Measurements from ENCODE around the gene SPOCK1. TPM values are rescaled to one million over a fixed set of nuclear protein-coding genes. Genes with fewer than 3 reads are reported as not detected.

The SPOCK1 gene
- total RNA-seq, 2 experiments from 2014 or later, result not detected

- no peaks in the 10 kb centered on the region for H3K4me1 Mint-ChIP-seq (ENCODE audit: low read depth)
- H3K27ac Mint-ChIP-seq, result no peak overlapping the region
- H3K9me3 Mint-ChIP-seq (ENCODE audit: insufficient read depth), result no peaks in the 10 kb centered on the region
- H3K27me3 Mint-ChIP-seq (ENCODE audit: low read depth), result no peaks in the 10 kb centered on the region
- ChIA-PET POLR2A (no interaction called here), CTCF (no interaction called here)
- no peak overlapping the region for H3K4me3 Mint-ChIP-seq
- no peaks in the 10 kb centered on the region for H3K36me3 Mint-ChIP-seq (ENCODE audit: low read depth)
- DNase-seq, result no peak
- ATAC-seq, result no peak
Measured at GRCh38 chr5:137179203-137179602, 319.9 kb downstream of the SPOCK1 start.

GRCh38 chr5:137176609-137177008, 322.5 kb downstream of the SPOCK1 start:
- ChIA-PET CTCF (no interaction called here), POLR2A (no interaction called here)
- Mint-ChIP-seq H3K27me3 (ENCODE audit: low read depth) (no peaks in the 10 kb centered on the region), H3K4me3 (no peak overlapping the region), H3K27ac (no peak overlapping the region), H3K4me1 (ENCODE audit: low read depth) (no peaks in the 10 kb centered on the region), H3K9me3 (ENCODE audit: insufficient read depth) (no peaks in the 10 kb centered on the region), H3K36me3 (ENCODE audit: low read depth) (no peaks in the 10 kb centered on the region)
- ATAC-seq, result no peak
- DNase-seq, result no peak

- DNase-seq, result no peak
- H3K27me3 Mint-ChIP-seq (ENCODE audit: low read depth), result no peaks in the 10 kb centered on the region
- H3K4me3 Mint-ChIP-seq, result no peak overlapping the region
- no peaks in the 10 kb centered on the region for H3K36me3 Mint-ChIP-seq (ENCODE audit: low read depth)
- no peak for ATAC-seq
- H3K27ac Mint-ChIP-seq, result no peak overlapping the region
- H3K4me1 Mint-ChIP-seq (ENCODE audit: low read depth), result no peaks in the 10 kb centered on the region
- CTCF ChIA-PET, result no interaction called here
- POLR2A ChIA-PET, result no interaction called here
- no peaks in the 10 kb centered on the region for H3K9me3 Mint-ChIP-seq (ENCODE audit: insufficient read depth)
Measured at GRCh38 chr5:137176126-137176525, 323.0 kb downstream of the SPOCK1 start.

GRCh38 chr5:137174196-137174595, 324.9 kb downstream of the SPOCK1 start:
- no peaks in the 10 kb centered on the region for H3K9me3 Mint-ChIP-seq (ENCODE audit: insufficient read depth)
- ATAC-seq (no peak), DNase-seq (no peak)
- no peaks in the 10 kb centered on the region for H3K4me1 Mint-ChIP-seq (ENCODE audit: low read depth)
- CTCF ChIA-PET, result no interaction called here
- POLR2A ChIA-PET, result no interaction called here
- H3K27ac Mint-ChIP-seq, result no peak overlapping the region
- H3K4me3 Mint-ChIP-seq, result no peak overlapping the region
- no peaks in the 10 kb centered on the region for H3K36me3 Mint-ChIP-seq (ENCODE audit: low read depth)
- H3K27me3 Mint-ChIP-seq (ENCODE audit: low read depth), result no peaks in the 10 kb centered on the region

GRCh38 chr5:137172258-137172657, 326.9 kb downstream of the SPOCK1 start:
- no peaks in the 10 kb centered on the region for H3K27me3 Mint-ChIP-seq (ENCODE audit: low read depth)
- no peak overlapping the region for H3K27ac Mint-ChIP-seq
- no peak for DNase-seq
- H3K36me3 Mint-ChIP-seq (ENCODE audit: low read depth), result no peaks in the 10 kb centered on the region
- H3K4me3 Mint-ChIP-seq, result no peak overlapping the region
- no peak for ATAC-seq
- POLR2A ChIA-PET, result no interaction called here
- CTCF ChIA-PET, result no interaction called here
- H3K9me3 Mint-ChIP-seq (ENCODE audit: insufficient read depth), result no peaks in the 10 kb centered on the region
- H3K4me1 Mint-ChIP-seq (ENCODE audit: low read depth), result no peaks in the 10 kb centered on the region

- H3K27ac Mint-ChIP-seq, result no peak overlapping the region
- DNase-seq (no peak), ATAC-seq (no peak)
- peaks cover 2% of the 10 kb centered on the region for H3K27me3 Mint-ChIP-seq (ENCODE audit: low read depth)
- H3K4me3 Mint-ChIP-seq, result no peak overlapping the region
- H3K9me3 Mint-ChIP-seq (ENCODE audit: insufficient read depth), result no peaks in the 10 kb centered on the region
- POLR2A ChIA-PET, result no interaction called here
- H3K36me3 Mint-ChIP-seq (ENCODE audit: low read depth), result no peaks in the 10 kb centered on the region
- CTCF ChIA-PET, result no interaction called here
- H3K4me1 Mint-ChIP-seq (ENCODE audit: low read depth), result no peaks in the 10 kb centered on the region
Measured at GRCh38 chr5:137167187-137167586, 331.9 kb downstream of the SPOCK1 start.

GRCh38 chr5:137164961-137165360, 334.2 kb downstream of the SPOCK1 start:
- peaks cover 2% of the 10 kb centered on the region for H3K27me3 Mint-ChIP-seq (ENCODE audit: low read depth)
- no peak overlapping the region for H3K4me3 Mint-ChIP-seq
- CTCF ChIA-PET, result no interaction called here
- no peaks in the 10 kb centered on the region for H3K4me1 Mint-ChIP-seq (ENCODE audit: low read depth)
- ATAC-seq (no peak), DNase-seq (no peak)
- no peak overlapping the region for H3K27ac Mint-ChIP-seq
- POLR2A ChIA-PET, result no interaction called here
- H3K9me3 Mint-ChIP-seq (ENCODE audit: insufficient read depth), result no peaks in the 10 kb centered on the region
- H3K36me3 Mint-ChIP-seq (ENCODE audit: low read depth), result no peaks in the 10 kb centered on the region

- ChIA-PET CTCF (no interaction called here), POLR2A (no interaction called here)
- Mint-ChIP-seq H3K9me3 (ENCODE audit: insufficient read depth) (no peaks in the 10 kb centered on the region), H3K27me3 (ENCODE audit: low read depth) (peaks cover 2% of the 10 kb centered on the region), H3K36me3 (ENCODE audit: low read depth) (no peaks in the 10 kb centered on the region), H3K4me3 (no peak overlapping the region), H3K4me1 (ENCODE audit: low read depth) (no peaks in the 10 kb centered on the region), H3K27ac (no peak overlapping the region)
- ATAC-seq, result no peak
- DNase-seq, result no peak
Measured at GRCh38 chr5:137164536-137164935, 334.6 kb downstream of the SPOCK1 start.

GRCh38 chr5:137158691-137159090, 340.4 kb downstream of the SPOCK1 start:
- no peak for DNase-seq
- H3K9me3 Mint-ChIP-seq (ENCODE audit: insufficient read depth), result no peaks in the 10 kb centered on the region
- ATAC-seq, result no peak
- no peak overlapping the region for H3K27ac Mint-ChIP-seq
- no peaks in the 10 kb centered on the region for H3K4me1 Mint-ChIP-seq (ENCODE audit: low read depth)
- no peaks in the 10 kb centered on the region for H3K36me3 Mint-ChIP-seq (ENCODE audit: low read depth)
- ChIA-PET POLR2A (no interaction called here), CTCF (no interaction called here)
- H3K4me3 Mint-ChIP-seq, result no peak overlapping the region
- no peaks in the 10 kb centered on the region for H3K27me3 Mint-ChIP-seq (ENCODE audit: low read depth)

GRCh38 chr5:137156180-137156579, 342.9 kb downstream of the SPOCK1 start:
- ChIA-PET CTCF (no interaction called here), POLR2A (no interaction called here)
- ATAC-seq (no peak), DNase-seq (no peak)
- H3K27ac Mint-ChIP-seq, result no peak overlapping the region
- no peak overlapping the region for H3K4me3 Mint-ChIP-seq
- H3K9me3 Mint-ChIP-seq (ENCODE audit: insufficient read depth), result no peaks in the 10 kb centered on the region
- no peaks in the 10 kb centered on the region for H3K27me3 Mint-ChIP-seq (ENCODE audit: low read depth)
- H3K4me1 Mint-ChIP-seq (ENCODE audit: low read depth), result no peaks in the 10 kb centered on the region
- H3K36me3 Mint-ChIP-seq (ENCODE audit: low read depth), result no peaks in the 10 kb centered on the region

GRCh38 chr5:137155261-137156000, 343.7 kb downstream of the SPOCK1 start:
- POLR2A ChIA-PET, result no interaction called here
- ATAC-seq (no peak), DNase-seq (no peak)
- Mint-ChIP-seq H3K4me3 (no peak overlapping the region), H3K27me3 (ENCODE audit: low read depth) (no peaks in the 10 kb centered on the region), H3K4me1 (ENCODE audit: low read depth) (no peaks in the 10 kb centered on the region), H3K27ac (no peak overlapping the region), H3K9me3 (ENCODE audit: insufficient read depth) (no peaks in the 10 kb centered on the region), H3K36me3 (ENCODE audit: low read depth) (no peaks in the 10 kb centered on the region)
- CTCF ChIA-PET, result no interaction called here

- no peak overlapping the region for H3K27ac Mint-ChIP-seq
- no peaks in the 10 kb centered on the region for H3K9me3 Mint-ChIP-seq (ENCODE audit: insufficient read depth)
- H3K36me3 Mint-ChIP-seq (ENCODE audit: low read depth), result no peaks in the 10 kb centered on the region
- no peaks in the 10 kb centered on the region for H3K27me3 Mint-ChIP-seq (ENCODE audit: low read depth)
- no peak for ATAC-seq
- ChIA-PET CTCF (no interaction called here), POLR2A (no interaction called here)
- H3K4me1 Mint-ChIP-seq (ENCODE audit: low read depth), result no peaks in the 10 kb centered on the region
- DNase-seq, result no peak
- H3K4me3 Mint-ChIP-seq, result no peak overlapping the region
Measured at GRCh38 chr5:137152616-137153015, 346.5 kb downstream of the SPOCK1 start.

GRCh38 chr5:137148655-137149054, 350.5 kb downstream of the SPOCK1 start:
- CTCF ChIA-PET, result no interaction called here
- DNase-seq (no peak), ATAC-seq (no peak)
- Mint-ChIP-seq H3K27me3 (ENCODE audit: low read depth) (no peaks in the 10 kb centered on the region), H3K4me1 (ENCODE audit: low read depth) (no peaks in the 10 kb centered on the region), H3K36me3 (ENCODE audit: low read depth) (no peaks in the 10 kb centered on the region), H3K27ac (no peak overlapping the region), H3K9me3 (ENCODE audit: insufficient read depth) (no peaks in the 10 kb centered on the region), H3K4me3 (no peak overlapping the region)
- POLR2A ChIA-PET, result no interaction called here

Data from activated CD8-positive, alpha-beta T cell treated with anti-CD3 and anti-CD28 coated beads, Interleukin-2, amount 10 ng/mL, durations not matched to agents 7 days and 5 days (primary cell).